ENCODE data around the gene CDHR3.

CDHR3 gene

GRCh38 chr7:106067678-106068077 lies 104.6 kb downstream of the CDHR3 start:
- DNase-seq (ENCODE audit: low read depth) = no peak
- TF ChIP-seq, protein P1, sequence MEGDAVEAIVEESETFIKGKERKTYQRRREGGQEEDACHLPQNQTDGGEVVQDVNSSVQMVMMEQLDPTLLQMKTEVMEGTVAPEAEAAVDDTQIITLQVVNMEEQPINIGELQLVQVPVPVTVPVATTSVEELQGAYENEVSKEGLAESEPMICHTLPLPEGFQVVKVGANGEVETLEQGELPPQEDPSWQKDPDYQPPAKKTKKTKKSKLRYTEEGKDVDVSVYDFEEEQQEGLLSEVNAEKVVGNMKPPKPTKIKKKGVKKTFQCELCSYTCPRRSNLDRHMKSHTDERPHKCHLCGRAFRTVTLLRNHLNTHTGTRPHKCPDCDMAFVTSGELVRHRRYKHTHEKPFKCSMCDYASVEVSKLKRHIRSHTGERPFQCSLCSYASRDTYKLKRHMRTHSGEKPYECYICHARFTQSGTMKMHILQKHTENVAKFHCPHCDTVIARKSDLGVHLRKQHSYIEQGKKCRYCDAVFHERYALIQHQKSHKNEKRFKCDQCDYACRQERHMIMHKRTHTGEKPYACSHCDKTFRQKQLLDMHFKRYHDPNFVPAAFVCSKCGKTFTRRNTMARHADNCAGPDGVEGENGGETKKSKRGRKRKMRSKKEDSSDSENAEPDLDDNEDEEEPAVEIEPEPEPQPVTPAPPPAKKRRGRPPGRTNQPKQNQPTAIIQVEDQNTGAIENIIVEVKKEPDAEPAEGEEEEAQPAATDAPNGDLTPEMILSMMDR (IDR thresholded peaks at IDR 0.05; ENCODE audit: low read depth, low read length, missing control alignments) = no peak
- in situ Hi-C loops (cut with HindIII; ENCODE audit: low sequenced_read_pairs) = loop anchor here (25.0 kb wide), 1 partner anchor 420 kb away; no protein-coding TSS in a partner anchor
- no peak overlapping the region for H3K4me3 ChIP-seq (ENCODE audit: low read depth, low read length)

DNA sequence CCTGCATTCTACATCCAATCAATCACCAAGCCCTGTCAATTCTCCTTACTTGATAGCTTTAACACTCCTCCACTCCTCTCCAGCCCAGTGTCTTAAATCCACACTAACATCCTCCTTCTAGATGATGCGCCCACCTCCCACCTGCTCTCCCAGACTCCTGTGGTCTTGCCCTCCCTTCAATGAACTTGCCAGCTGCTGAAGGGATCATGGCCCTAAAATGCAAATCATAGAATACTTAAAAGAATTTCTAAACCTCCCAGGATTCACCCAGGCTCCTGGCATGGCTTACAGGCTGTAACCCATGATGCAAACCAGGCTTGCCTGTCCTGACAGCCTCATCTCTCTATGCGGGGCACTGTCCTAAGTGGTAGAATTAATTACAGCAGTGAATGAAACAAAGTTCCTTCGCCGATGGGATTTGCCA lies 105.5 kb downstream of the CDHR3 start:
- no peak for DNase-seq (ENCODE audit: low read depth)
- H3K4me3 ChIP-seq (ENCODE audit: low read depth, low read length) = no peak overlapping the region
- TF ChIP-seq, protein P1 (IDR thresholded peaks at IDR 0.05; ENCODE audit: low read depth, low read length, missing control alignments) = no peak
- in situ Hi-C loops (cut with HindIII; ENCODE audit: low sequenced_read_pairs) = loop anchor here (25.0 kb wide), 1 partner anchor 419 kb away; no protein-coding TSS in a partner anchor

DNA sequence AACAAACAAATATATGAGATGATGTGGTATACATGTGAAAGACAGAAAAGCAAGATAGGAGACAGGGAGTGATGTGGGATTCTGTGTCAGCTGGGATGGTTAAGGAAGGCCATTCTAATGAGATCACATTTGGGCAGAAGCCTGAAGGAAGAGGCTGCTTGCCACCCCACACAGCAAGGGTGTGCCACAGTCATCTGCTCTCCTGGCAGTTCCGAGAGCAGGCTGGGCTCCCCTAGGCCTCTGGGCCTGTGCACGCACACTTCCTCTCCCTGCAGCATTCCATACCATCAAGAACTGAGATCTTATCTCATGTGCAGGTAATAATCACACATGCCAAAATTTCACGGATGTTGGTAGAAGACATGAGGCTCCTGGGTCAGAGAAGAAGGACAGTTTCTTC lies 105.9 kb downstream of the CDHR3 start:
- no peak for DNase-seq (ENCODE audit: low read depth)
- TF ChIP-seq, protein P1 (IDR thresholded peaks at IDR 0.05; ENCODE audit: low read depth, low read length, missing control alignments) = no peak
- in situ Hi-C loops (cut with HindIII; ENCODE audit: low sequenced_read_pairs) = loop anchor here (25.0 kb wide), 1 partner anchor 418 kb away; no protein-coding TSS in a partner anchor
- no peak overlapping the region for H3K4me3 ChIP-seq (ENCODE audit: low read depth, low read length)

GRCh38 chr7:106069471-106070200 lies 106.6 kb downstream of the CDHR3 start:
- no peak for DNase-seq (ENCODE audit: low read depth)
- in situ Hi-C loops (cut with HindIII; ENCODE audit: low sequenced_read_pairs) = loop anchor here (25.0 kb wide), 1 partner anchor 418 kb away; no protein-coding TSS in a partner anchor
- no peak overlapping the region for H3K4me3 ChIP-seq (ENCODE audit: low read depth, low read length)
- TF ChIP-seq, protein P1 (IDR thresholded peaks at IDR 0.05; ENCODE audit: low read depth, low read length, missing control alignments) = no peak

- in situ Hi-C loops (cut with HindIII; ENCODE audit: low sequenced_read_pairs) = loop anchor here (25.0 kb wide), 1 partner anchor 417 kb away; no protein-coding TSS in a partner anchor
- DNase-seq (ENCODE audit: low read depth) = no peak
- H3K4me3 ChIP-seq (ENCODE audit: low read depth, low read length) = no peak overlapping the region
- TF ChIP-seq, protein P1 (IDR thresholded peaks at IDR 0.05; ENCODE audit: low read depth, low read length, missing control alignments) = no peak
These were observed 107.1 kb downstream of the CDHR3 start for GRCh38 chr7:106070201-106070551.

DNA sequence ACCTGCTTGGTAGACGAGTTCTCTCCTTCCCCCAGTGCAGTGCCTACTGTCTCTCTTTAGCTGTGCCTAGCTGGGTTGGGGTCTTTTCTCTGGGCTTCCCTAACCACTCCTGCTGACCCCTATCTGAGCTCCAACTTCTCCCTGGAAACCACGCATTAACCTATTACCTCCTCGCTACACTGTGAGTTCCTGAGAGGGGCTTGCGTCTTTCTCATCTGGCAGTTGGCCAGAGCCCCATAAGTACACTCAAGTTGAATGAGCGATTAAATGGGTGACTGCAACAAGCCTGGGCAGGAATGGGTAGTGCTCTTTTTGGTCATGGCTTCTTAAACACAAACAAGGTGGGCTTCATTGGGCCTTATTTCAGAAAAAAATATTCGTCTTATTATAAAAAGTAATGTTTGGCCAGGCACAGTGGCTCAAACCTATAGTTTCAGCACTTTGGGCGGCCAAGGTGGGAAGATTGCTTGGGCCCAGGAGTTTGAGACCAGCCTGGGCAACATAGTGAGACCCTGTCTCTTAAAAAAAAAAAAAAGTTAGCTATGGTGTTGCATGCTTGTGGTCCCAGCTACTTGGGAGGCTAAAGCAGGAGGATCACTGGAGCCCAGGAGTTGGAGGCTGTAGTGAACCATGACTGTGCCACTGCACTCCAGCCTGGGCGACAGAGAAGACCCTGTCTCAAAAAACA lies 107.6 kb downstream of the CDHR3 start:
- TF ChIP-seq, protein P1 (IDR thresholded peaks at IDR 0.05; ENCODE audit: low read depth, low read length, missing control alignments) = no peak
- in situ Hi-C loops (cut with HindIII; ENCODE audit: low sequenced_read_pairs) = loop anchor here (25.0 kb wide), 1 partner anchor 417 kb away; no protein-coding TSS in a partner anchor
- no peak for DNase-seq (ENCODE audit: low read depth)
- H3K4me3 ChIP-seq (ENCODE audit: low read depth, low read length) = no peak overlapping the region

All from astrocyte of the cerebellum (primary cell).